ENCODE measurements around the gene RIOK2.
A peak's percentile ranks its signal among the peaks of the same experiment; 100 is the strongest.

RIOK2 gene

GRCh38 chr5:97223596-97223995 is 40.5 kb upstream of the RIOK2 start:
- TF ChIP-seq CTCF (conservative IDR thresholded peaks at IDR 0.05) (no peak), ZFX (IDR thresholded peaks at IDR 0.05) (no peak)
- H3K27ac ChIP-seq, result no peak overlapping the region

- TF ChIP-seq ZFX (IDR thresholded peaks at IDR 0.05), result no peak
- TF ChIP-seq CTCF (conservative IDR thresholded peaks at IDR 0.05), result no peak
Observed at GRCh38 chr5:97209343-97209742, 26.3 kb upstream of the RIOK2 start.

DNA sequence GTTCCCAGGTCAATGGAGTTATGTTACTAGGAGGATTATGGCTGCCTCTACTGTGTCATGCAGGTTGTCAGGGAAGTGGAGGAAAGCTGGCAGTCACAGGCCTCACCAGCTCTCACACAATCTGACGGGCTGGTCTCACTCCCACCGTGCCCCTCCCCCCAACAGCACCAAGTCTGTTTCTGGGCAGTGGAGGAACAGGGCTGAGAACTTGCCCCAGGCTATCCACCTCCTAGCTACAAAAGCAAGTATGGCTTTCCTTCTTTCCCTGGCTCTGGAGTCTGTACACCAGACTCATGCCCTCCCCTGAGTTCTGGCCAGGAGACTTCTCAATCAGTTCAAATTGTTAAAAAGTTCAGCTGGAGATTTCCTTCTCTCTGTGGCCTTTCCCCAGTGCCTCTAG is 25.7 kb upstream of the RIOK2 start:
- no peak overlapping the region for H3K27ac ChIP-seq
- TF ChIP-seq ZFX (IDR thresholded peaks at IDR 0.05) (no peak), CTCF (conservative IDR thresholded peaks at IDR 0.05) (no peak)

More at GRCh38 chr5:97209343-97209742, 26.3 kb upstream of the RIOK2 start:
- H3K27ac ChIP-seq, result no peak overlapping the region

DNA sequence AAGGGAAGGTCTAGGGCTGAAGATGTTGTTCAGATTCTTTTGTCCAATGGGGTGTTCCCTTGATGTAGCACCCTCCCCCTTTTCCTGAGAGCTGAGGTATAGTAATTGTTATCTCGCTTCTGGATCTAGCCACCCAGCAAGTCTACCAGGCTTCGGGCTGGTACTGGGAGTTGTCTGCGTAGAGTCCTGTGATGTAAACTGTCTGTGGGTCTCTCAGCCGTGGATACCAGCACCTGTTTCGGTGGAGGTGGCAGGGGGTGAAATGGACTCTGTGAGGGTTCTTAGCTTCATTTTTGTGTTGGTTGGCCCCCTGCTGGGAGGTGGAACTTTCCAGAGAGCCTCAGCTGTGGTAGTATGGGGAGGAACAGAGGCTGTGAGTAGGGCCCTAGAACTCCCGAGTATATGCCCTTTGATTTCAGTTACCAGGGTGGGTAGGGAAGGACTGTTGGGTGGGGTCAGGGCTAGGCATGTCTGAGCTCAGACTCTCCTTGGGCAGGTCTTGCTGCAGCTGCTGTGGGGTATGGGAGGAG is 25.2 kb upstream of the RIOK2 start:
- no peak for TF ChIP-seq CTCF (conservative IDR thresholded peaks at IDR 0.05)
- TF ChIP-seq ZFX (IDR thresholded peaks at IDR 0.05), result no peak

GRCh38 chr5:97194366-97194765 is 11.3 kb upstream of the RIOK2 start:
- TF ChIP-seq ZFX (IDR thresholded peaks at IDR 0.05), result no peak
- no peak for TF ChIP-seq CTCF (conservative IDR thresholded peaks at IDR 0.05)
- H3K27ac ChIP-seq, result no peak overlapping the region

More for the DNA sequence above, 25.2 kb upstream of the RIOK2 start:
- no peak overlapping the region for H3K27ac ChIP-seq

- H3K27ac ChIP-seq, result peak overlapping the region; percentile 7; the same call in 1 of the 2 replicates
- TF ChIP-seq CTCF (conservative IDR thresholded peaks at IDR 0.05), result no peak
Observed at GRCh38 chr5:97193355-97193688, 10.3 kb upstream of the RIOK2 start.

DNA sequence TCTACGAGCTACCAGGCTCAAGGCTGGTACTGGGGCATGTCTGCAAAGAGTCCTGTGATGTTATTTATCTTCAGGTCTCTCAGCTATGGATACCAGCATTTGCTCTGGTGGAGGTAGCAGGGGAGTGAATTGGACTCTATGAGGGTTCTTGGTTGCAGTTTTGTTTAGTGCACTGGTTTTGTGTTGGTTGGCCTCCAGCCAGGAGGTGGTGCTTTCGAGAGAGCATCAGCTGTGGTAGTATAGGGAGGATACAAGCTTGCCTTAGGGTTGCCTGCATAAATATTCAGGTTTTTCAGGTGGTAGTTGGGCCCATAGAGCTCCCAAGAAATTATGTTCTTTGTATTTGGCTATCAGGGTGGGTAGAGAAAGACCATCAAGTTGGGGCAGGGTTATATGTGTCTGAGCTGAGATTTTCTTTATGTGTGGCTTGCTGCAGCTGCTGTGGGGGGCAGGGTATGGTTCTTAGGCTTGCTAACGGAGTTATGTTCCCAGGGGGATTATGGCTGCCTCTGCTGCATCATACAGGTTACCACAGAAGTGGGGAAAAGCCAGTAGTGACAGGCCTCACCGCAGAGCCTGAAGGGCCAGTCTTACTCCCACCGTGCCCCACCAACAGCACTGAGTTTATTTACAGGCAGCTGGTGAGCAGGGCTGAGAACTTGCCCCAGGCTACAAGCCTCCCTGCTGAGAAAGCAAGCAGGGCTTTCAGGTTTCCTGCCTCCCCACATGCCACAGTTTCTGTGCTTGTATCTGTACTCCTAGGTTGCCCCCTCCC is 9.7 kb upstream of the RIOK2 start:
- H3K27ac ChIP-seq, result peak overlapping the region; percentile 7; the same call in 1 of the 2 replicates
- no peak for TF ChIP-seq ZFX (IDR thresholded peaks at IDR 0.05)
- no peak for TF ChIP-seq CTCF (conservative IDR thresholded peaks at IDR 0.05)
